Hematopoietic multipotent progenitor cell treated with erythropoietin and hydrocortisone succinate and interleukin-3 and kit ligand, for 4 days (in vitro differentiated cells): Measurements from ENCODE around the gene OGDH.
"Not testable (repeated sequence)": the region's sequence is repeated elsewhere in the genome, so short reads cannot be mapped to it uniquely, and the experiment has no call there.

ENCODE experiments used
- DNase-seq: peaks from one replicate; pipeline ENCODE4 v3.0.0-alpha.2; 2015

Gene OGDH

GRCh38 chr7:44580945-44581878 is 25.2 kb upstream of the OGDH start:
- peak; percentile 43 for DNase-seq

GRCh38 chr7:44581879-44582603 is 24.4 kb upstream of the OGDH start, which contains the start of gene TMED4:
TMED4 (minus strand) TSS chr7:44582231; CDS start chr7:44582206, 25 bp downstream.
- peak; percentile 99 for DNase-seq

- no peak for DNase-seq
Measured at GRCh38 chr7:44583146-44583865, 23.1 kb upstream of the OGDH start.

GRCh38 chr7:44587843-44588711 is 18.4 kb upstream of the OGDH start:
- peak; percentile 85 for DNase-seq

- DNase-seq = no peak
Measured at GRCh38 chr7:44590910-44591309, 15.5 kb upstream of the OGDH start.

- no peak for DNase-seq
Measured at GRCh38 chr7:44595934-44596635, 10.3 kb upstream of the OGDH start.

DNA sequence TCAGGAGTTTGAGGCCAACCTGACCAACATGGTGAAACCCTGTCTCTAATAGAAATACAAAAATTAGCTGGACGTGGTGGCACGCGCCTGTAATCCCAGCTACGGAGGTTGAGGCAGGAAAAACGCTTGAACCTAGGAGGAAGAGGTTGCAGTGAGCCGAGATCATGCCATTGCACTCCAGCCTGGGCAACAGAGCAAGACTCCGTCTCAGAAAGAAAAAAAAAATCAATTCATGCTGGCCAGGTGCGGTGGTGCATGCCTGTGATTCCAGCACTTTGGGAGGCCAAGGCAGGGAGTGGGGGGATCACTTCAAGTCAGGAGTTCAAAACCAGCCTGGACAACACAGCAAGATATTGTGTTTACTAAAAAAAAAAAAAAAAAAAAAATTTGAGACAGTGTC is 9.2 kb upstream of the OGDH start:
- DNase-seq = not testable (repeated sequence)

DNA sequence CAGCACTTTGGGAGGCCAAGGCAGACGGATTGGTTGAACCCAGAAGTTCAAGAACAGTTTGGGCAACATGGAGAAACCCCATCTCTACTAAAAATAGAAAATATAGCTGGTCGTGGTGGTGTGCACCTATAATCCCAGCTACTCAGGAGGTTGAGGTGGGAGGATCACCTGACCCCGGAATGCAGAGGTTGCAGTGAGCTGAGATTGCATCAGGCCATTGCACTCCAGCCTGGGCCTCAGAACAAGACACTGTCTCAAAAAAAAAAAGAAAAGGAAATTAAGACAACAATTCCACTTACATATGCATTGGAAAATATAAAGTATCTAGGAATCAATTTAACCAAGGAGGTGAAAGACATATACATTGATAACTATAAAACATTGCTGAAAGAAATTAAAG is 7.2 kb upstream of the OGDH start:
- no peak for DNase-seq

DNA sequence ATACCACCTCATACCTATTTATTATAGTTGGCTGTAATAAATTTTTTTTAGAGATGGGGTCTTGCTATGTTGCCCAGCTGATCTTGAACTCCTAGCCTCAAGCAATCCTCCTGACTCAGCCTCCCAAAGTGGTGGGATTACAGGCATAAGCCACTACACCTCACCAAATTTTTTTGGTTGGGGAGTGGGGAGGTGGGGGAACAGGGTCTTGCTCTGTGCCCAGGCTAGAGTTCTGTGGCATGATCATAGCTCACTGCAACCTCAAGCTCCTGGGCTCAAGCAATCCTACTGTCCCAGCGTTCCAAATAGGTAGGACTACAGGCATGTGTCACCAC is 3.9 kb upstream of the OGDH start:
- DNase-seq = no peak

GRCh38 chr7:44603193-44603592 is 3.2 kb upstream of the OGDH start:
- DNase-seq = no peak

DNA sequence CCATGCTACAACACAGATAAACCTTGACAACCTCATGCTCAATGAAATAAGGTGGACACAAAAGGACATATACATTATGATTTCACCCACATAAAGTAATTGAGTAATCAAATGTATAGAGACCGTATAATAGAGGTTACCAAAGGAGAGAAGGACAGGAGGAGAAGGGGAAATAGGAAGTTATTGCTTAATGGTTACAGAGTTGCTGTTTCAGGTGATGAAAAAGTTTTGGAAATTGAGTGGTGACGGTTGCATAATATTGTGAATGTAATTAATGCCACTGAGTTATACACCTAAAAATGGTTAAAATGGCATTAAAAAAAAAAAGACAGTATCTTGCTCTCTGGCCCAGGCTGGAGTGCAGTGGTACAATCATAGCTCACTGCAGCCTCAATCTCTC is 1.5 kb upstream of the OGDH start:
- no peak for DNase-seq

GRCh38 chr7:44607141-44608068 is 978 bp downstream of the OGDH start:
- no peak for DNase-seq

DNA sequence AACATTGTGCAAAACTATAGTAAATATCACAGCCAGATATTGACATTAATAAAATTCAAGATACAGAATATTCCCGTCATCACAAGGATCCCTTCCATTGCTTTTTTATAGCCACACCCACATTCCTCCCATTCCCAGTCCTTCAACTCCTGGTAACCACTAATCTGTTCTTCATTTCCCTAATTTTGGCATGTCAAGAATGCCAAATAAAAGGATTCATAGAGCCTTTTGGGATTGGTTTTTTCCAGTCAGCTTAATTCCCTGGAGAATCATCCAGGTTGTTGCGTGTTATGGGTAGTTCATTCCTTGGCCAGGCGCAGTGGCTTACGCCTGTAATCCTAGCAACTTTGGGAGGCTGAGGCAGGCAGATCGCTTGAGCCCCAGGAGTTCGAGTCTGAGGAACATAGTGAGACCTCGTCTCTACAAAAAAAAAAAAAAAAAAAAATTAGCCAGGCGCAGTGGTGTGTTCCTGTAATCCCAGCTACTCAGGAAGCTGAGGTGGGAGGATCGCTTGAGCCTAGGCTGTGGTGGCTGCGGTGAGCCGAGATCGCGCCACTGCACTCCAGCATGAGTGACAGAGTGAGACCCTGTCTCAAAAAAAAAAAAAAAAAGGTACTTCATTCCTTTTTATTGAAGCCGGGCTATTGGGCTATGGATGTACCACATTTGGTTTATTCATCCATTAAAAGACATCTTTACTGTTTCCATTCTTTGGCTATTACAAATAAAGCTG is 2.7 kb downstream of the OGDH start:
- DNase-seq = peak; percentile 56

GRCh38 chr7:44609829-44610228 is 3.4 kb downstream of the OGDH start:
- DNase-seq = no peak

DNA sequence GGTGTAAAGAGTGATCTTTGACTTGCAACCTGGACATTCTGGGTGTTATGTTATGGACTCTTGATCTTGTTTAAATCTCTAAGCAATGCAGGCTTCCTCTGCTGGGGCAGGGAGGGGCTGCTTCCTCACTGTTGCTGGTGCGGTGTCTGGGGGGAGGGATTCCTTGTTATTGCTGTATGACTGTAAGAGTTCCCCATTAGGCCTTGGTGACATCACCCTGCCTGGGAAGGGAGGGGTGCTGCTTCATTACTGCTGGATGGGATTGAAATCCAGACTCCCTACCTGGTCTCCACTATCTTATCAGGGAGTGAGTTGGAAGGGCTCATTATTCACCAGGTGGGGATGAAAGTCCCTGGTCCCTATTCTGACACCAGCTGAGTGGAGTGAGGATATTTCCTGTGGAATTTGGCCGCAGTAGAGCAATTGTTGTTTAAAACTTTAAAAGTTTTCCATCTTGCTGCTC is 8.8 kb downstream of the OGDH start:
- peak; percentile 73 for DNase-seq

DNA sequence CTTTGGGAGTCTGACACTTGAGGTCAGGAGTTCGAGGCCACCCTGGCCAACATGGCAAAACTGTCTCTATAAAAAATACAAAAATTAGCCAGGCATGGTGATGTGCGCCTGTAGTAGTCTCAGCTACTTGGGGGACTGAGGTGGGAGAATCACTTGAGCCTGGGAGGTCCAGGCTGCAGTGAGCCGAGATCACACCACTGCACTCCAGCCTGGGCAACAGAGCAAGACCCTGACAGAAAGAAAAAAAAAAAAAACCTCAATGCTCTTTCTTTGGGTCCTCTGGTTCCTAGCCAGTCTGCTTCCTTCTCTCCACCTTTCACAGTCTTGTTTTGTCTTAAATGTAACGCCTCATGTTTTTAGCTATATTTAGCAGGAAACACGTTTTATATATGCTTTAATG is 9.4 kb downstream of the OGDH start:
- no peak for DNase-seq

- no peak for DNase-seq
Measured at GRCh38 chr7:44616545-44616944, 10.1 kb downstream of the OGDH start.

DNA sequence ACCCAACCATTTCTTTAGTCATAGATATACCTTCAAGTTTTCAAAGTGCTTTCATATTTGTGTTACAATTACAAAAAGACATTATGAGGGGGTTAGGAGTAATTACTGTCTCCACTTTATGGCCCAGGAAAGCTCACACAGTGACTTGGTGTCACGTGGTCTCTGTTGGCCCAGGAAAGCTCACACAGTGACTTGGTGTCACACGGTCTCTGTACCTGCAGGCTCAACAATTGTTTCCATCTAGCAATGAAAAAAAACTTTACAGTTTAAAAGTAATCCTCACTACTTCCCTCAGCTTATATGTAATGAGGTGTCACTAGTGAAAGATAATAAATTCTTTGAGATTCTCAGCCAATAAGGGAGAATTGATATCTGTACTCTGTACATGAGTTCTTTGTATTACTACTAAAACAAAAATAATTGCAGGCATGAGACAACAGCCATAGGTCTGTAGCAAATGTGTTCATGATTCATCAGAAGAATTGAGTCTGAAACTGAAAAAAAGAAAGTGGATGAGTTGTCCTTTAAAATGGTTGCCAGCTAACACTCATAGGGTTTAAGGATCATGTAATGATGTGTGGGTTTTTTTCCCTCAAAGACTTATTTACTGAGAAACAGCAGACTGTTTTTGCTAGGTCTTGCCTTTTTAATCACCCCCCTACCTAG is 10.9 kb downstream of the OGDH start:
- no peak for DNase-seq

DNA sequence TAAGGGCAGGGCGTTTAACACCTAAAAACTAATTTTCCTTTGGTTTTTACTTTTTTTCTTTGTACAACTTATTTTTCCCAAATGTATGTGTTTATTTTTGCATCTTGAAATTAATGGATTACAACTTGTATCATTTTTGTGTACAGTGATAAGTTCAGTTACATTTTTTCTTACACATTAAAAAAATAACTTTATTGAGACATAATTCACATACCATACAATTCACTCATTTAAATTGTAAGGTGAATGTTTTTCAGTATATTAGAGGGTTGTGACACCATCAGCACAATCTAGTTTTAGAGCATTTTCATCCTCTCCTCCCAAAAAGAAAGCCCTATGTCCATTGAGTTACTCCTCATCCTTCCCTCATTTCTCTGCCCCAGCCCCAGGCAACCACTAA is 11.6 kb downstream of the OGDH start:
- DNase-seq = no peak
